ENCODE measurements around the gene RSPH6A.

RSPH6A gene

GRCh38 chr19:45771311-45771933 lies 43.7 kb downstream of the RSPH6A start:
- no peaks in the 10 kb centered on the region for H3K36me3 Mint-ChIP-seq (ENCODE audit: low read depth)
- H3K9me3 Mint-ChIP-seq: no peaks in the 10 kb centered on the region
- peaks cover 15% of the 10 kb centered on the region for H3K27me3 Mint-ChIP-seq (ENCODE audit: low read depth)
- H3K27ac Mint-ChIP-seq: no peak overlapping the region
- peak overlapping the region; percentile 4 for H3K4me3 Mint-ChIP-seq
- peaks cover 11% of the 10 kb centered on the region for H3K4me1 Mint-ChIP-seq (ENCODE audit: low read depth)

- no peaks in the 10 kb centered on the region for H3K36me3 Mint-ChIP-seq (ENCODE audit: low read depth)
- H3K27ac Mint-ChIP-seq: peak overlapping the region; percentile 85
- H3K9me3 Mint-ChIP-seq: no peaks in the 10 kb centered on the region
- H3K4me3 Mint-ChIP-seq: peak overlapping the region; percentile 86
- H3K4me1 Mint-ChIP-seq (ENCODE audit: low read depth): peaks cover 11% of the 10 kb centered on the region
- H3K27me3 Mint-ChIP-seq (ENCODE audit: low read depth): peaks cover 18% of the 10 kb centered on the region
These were observed 44.7 kb downstream of the RSPH6A start for GRCh38 chr19:45770192-45771101.

GRCh38 chr19:45769821-45770191 lies 45.3 kb downstream of the RSPH6A start:
- H3K9me3 Mint-ChIP-seq: no peaks in the 10 kb centered on the region
- H3K27ac Mint-ChIP-seq: peak overlapping the region; percentile 85

GRCh38 chr19:45768984-45769782 lies 45.9 kb downstream of the RSPH6A start, which contains the start of gene SIX5:
Gene SIX5 (minus strand): TSS chr19:45769252. CDS start chr19:45768844, 408 bp downstream.
- Mint-ChIP-seq H3K9me3 (no peaks in the 10 kb centered on the region), H3K4me1 (ENCODE audit: low read depth) (peaks cover 11% of the 10 kb centered on the region), H3K27ac (peak within 1 kb of the TSS; percentile 85), H3K4me3 (peak within 1 kb of the TSS; percentile 86), H3K27me3 (ENCODE audit: low read depth) (peaks cover 18% of the 10 kb centered on the region), H3K36me3 (ENCODE audit: low read depth) (no peaks in the 10 kb centered on the region)

More at GRCh38 chr19:45769821-45770191, 45.3 kb downstream of the RSPH6A start:
- H3K4me1 Mint-ChIP-seq (ENCODE audit: low read depth): peaks cover 11% of the 10 kb centered on the region
- H3K36me3 Mint-ChIP-seq (ENCODE audit: low read depth): no peaks in the 10 kb centered on the region
- peak overlapping the region; percentile 86 for H3K4me3 Mint-ChIP-seq
- peaks cover 18% of the 10 kb centered on the region for H3K27me3 Mint-ChIP-seq (ENCODE audit: low read depth)

- Mint-ChIP-seq H3K4me1 (ENCODE audit: low read depth) (peaks cover 11% of the 10 kb centered on the region), H3K36me3 (ENCODE audit: low read depth) (no peaks in the 10 kb centered on the region), H3K4me3 (peak overlapping the region; percentile 86), H3K9me3 (no peaks in the 10 kb centered on the region), H3K27me3 (ENCODE audit: low read depth) (peaks cover 18% of the 10 kb centered on the region), H3K27ac (peak overlapping the region; percentile 79)
These were observed 46.5 kb downstream of the RSPH6A start for GRCh38 chr19:45768655-45768983.

- Mint-ChIP-seq H3K4me3 (peak overlapping the region; percentile 64), H3K27ac (no peak overlapping the region), H3K9me3 (no peaks in the 10 kb centered on the region), H3K36me3 (ENCODE audit: low read depth) (no peaks in the 10 kb centered on the region), H3K4me1 (ENCODE audit: low read depth) (peaks cover 11% of the 10 kb centered on the region), H3K27me3 (ENCODE audit: low read depth) (peaks cover 18% of the 10 kb centered on the region)
These were observed 47.0 kb downstream of the RSPH6A start for GRCh38 chr19:45767881-45768654.

- H3K27ac Mint-ChIP-seq: no peak overlapping the region
- no peaks in the 10 kb centered on the region for H3K9me3 Mint-ChIP-seq
- H3K4me3 Mint-ChIP-seq: peak overlapping the region; percentile 40
- H3K27me3 Mint-ChIP-seq (ENCODE audit: low read depth): peaks cover 18% of the 10 kb centered on the region
- H3K36me3 Mint-ChIP-seq (ENCODE audit: low read depth): no peaks in the 10 kb centered on the region
- H3K4me1 Mint-ChIP-seq (ENCODE audit: low read depth): peaks cover 11% of the 10 kb centered on the region
These were observed 47.7 kb downstream of the RSPH6A start for GRCh38 chr19:45767410-45767880.

- Mint-ChIP-seq H3K36me3 (ENCODE audit: low read depth) (no peaks in the 10 kb centered on the region), H3K9me3 (no peaks in the 10 kb centered on the region), H3K4me3 (peak overlapping the region; percentile 40), H3K27ac (no peak overlapping the region), H3K27me3 (ENCODE audit: low read depth) (peaks cover 13% of the 10 kb centered on the region), H3K4me1 (ENCODE audit: low read depth) (peaks cover 11% of the 10 kb centered on the region)
These were observed 48.2 kb downstream of the RSPH6A start for GRCh38 chr19:45766869-45767346.

GRCh38 chr19:45766296-45766868 lies 48.7 kb downstream of the RSPH6A start:
- H3K9me3 Mint-ChIP-seq: no peaks in the 10 kb centered on the region
- no peaks in the 10 kb centered on the region for H3K36me3 Mint-ChIP-seq (ENCODE audit: low read depth)
- H3K4me1 Mint-ChIP-seq (ENCODE audit: low read depth): peaks cover 11% of the 10 kb centered on the region
- peaks cover 13% of the 10 kb centered on the region for H3K27me3 Mint-ChIP-seq (ENCODE audit: low read depth)
- H3K4me3 Mint-ChIP-seq: no peak overlapping the region
- no peak overlapping the region for H3K27ac Mint-ChIP-seq

- Mint-ChIP-seq H3K27ac (no peak overlapping the region), H3K9me3 (no peaks in the 10 kb centered on the region), H3K4me1 (ENCODE audit: low read depth) (peaks cover 7% of the 10 kb centered on the region), H3K4me3 (no peak overlapping the region), H3K36me3 (ENCODE audit: low read depth) (no peaks in the 10 kb centered on the region), H3K27me3 (ENCODE audit: low read depth) (peaks cover 13% of the 10 kb centered on the region)
These were observed 49.3 kb downstream of the RSPH6A start for GRCh38 chr19:45765702-45766295.

GRCh38 chr19:45764945-45765701 lies 50.0 kb downstream of the RSPH6A start:
- no peaks in the 10 kb centered on the region for H3K36me3 Mint-ChIP-seq (ENCODE audit: low read depth)
- H3K27ac Mint-ChIP-seq: no peak overlapping the region
- peaks cover 7% of the 10 kb centered on the region for H3K4me1 Mint-ChIP-seq (ENCODE audit: low read depth)
- no peaks in the 10 kb centered on the region for H3K9me3 Mint-ChIP-seq
- no peak overlapping the region for H3K4me3 Mint-ChIP-seq
- H3K27me3 Mint-ChIP-seq (ENCODE audit: low read depth): peaks cover 13% of the 10 kb centered on the region

GRCh38 chr19:45764475-45764874 lies 50.6 kb downstream of the RSPH6A start:
- no peak overlapping the region for H3K4me3 Mint-ChIP-seq
- H3K27me3 Mint-ChIP-seq (ENCODE audit: low read depth): peaks cover 13% of the 10 kb centered on the region
- peaks cover 3% of the 10 kb centered on the region for H3K4me1 Mint-ChIP-seq (ENCODE audit: low read depth)
- H3K27ac Mint-ChIP-seq: no peak overlapping the region
- no peaks in the 10 kb centered on the region for H3K9me3 Mint-ChIP-seq
- no peaks in the 10 kb centered on the region for H3K36me3 Mint-ChIP-seq (ENCODE audit: low read depth)
